ENCODE data around the gene VN1R5.

Gene VN1R5

GRCh38 chr1:247303216-247303615 lies 47.3 kb downstream of the VN1R5 start:
- DNase-seq: no peak

GRCh38 chr1:247304031-247304430 lies 48.2 kb downstream of the VN1R5 start:
- DNase-seq: no peak
